CD8-positive, alpha-beta memory T cell (primary cell): ENCODE data around the gene KRTAP2-2. TPM values are rescaled to one million over a fixed set of nuclear protein-coding genes. Genes with fewer than 3 reads are reported as not detected.
"Not testable (repeated sequence)": the region's sequence is repeated elsewhere in the genome, so short reads cannot be mapped to it uniquely, and the experiment has no call there.

Source experiments
- CTCF ChIA-PET: fragments of 350-600 bp; sonication (Branson Sonifier 250); formaldehyde crosslinking; loops from one replicate; lab custom pipeline; 2021; ENCODE audit warnings: antibody characterized with exemption; lab: Charles Lee
- POLR2A ChIA-PET: fragments of 350-600 bp; sonication (Branson Sonifier 250); formaldehyde crosslinking; loops from one replicate; lab custom pipeline; 2021; ENCODE audit warnings: antibody characterized with exemption; lab: Charles Lee
- DNase-seq, 5 donors: peaks; one replicate each; pipeline versions ENCODE4 v3.0.0 to v3.0.0-alpha.2; 2020 to 2022; ENCODE audit warnings: mixed read lengths in 1 of 5
- H3K27ac ChIP-seq: one replicate; pipeline ENCODE4 v1.7.0; 2013; ENCODE audit warnings: low read depth, mild to moderate bottlenecking, low read length, moderate library complexity
- H3K27me3 ChIP-seq: 2 replicates; pipeline ENCODE4 v1.7.0; 2013; ENCODE audit warnings: low read length, mild to moderate bottlenecking; ENCODE audit not compliant: insufficient read depth, poor library complexity, severe bottlenecking
- H3K36me3 ChIP-seq: 2 replicates; pipeline ENCODE4 v1.7.0; 2013; ENCODE audit warnings: mild to moderate bottlenecking, low read length, moderate library complexity; ENCODE audit not compliant: insufficient read depth
- H3K4me1 ChIP-seq: 2 replicates; pipeline ENCODE4 v1.7.0; 2013; ENCODE audit warnings: mild to moderate bottlenecking, low read length, moderate library complexity; ENCODE audit not compliant: insufficient read depth
- H3K4me3 ChIP-seq: 2 replicates; pipeline ENCODE4 v1.7.0; 2013; ENCODE audit warnings: mild to moderate bottlenecking, low read length
- H3K9me3 ChIP-seq: 2 replicates; pipeline ENCODE4 v1.7.0; 2013; ENCODE audit warnings: mild to moderate bottlenecking, low read length
- H3K27ac Mint-ChIP-seq, 8 donors: one replicate each; pipeline ENCODE4 v1.8.0; 2020 to 2021; ENCODE audit warnings: mixed read lengths in 8 of 8, mild to moderate bottlenecking in 6 of 8, inconsistent platforms in 3 of 8, moderate library complexity in 3 of 8
- H3K27me3 Mint-ChIP-seq, 2 donors: one replicate each; pipeline ENCODE4 v1.8.0; 2020 to 2021; ENCODE audit warnings: mixed read lengths in 2 of 2, mild to moderate bottlenecking in 1 of 2, moderate library complexity in 1 of 2
- H3K36me3 Mint-ChIP-seq, 3 donors: one replicate each; pipeline ENCODE4 v1.8.0; 2020 to 2021; ENCODE audit warnings: mixed read lengths in 3 of 3, inconsistent platforms in 1 of 3, mild to moderate bottlenecking in 1 of 3
- H3K4me1 Mint-ChIP-seq, 3 donors: one replicate each; pipeline ENCODE4 v1.8.0; 2020 to 2021; ENCODE audit warnings: mixed read lengths in 3 of 3, inconsistent platforms in 1 of 3, mild to moderate bottlenecking in 1 of 3
- H3K4me3 Mint-ChIP-seq, 7 donors: one replicate each; pipeline ENCODE4 v1.8.0; 2020 to 2021; ENCODE audit warnings: mixed read lengths in 7 of 7, mild to moderate bottlenecking in 6 of 7, moderate library complexity in 4 of 7, inconsistent platforms in 2 of 7
- H3K9me3 Mint-ChIP-seq, 5 donors: one replicate each; pipeline ENCODE4 v1.8.0; 2020 to 2022; ENCODE audit warnings: mixed read lengths in 5 of 5, mild to moderate bottlenecking in 3 of 5, moderate library complexity in 2 of 5, inconsistent platforms in 1 of 5
- polyA plus RNA-seq: library from polyadenylated mRNA; unstranded; fragments of 300-500 nt; fragmentation: Illumina TruSeq; gene quantifications from one replicate; pipeline ENCODE4 v1.2.3, GENCODE V29; 2021
- total RNA-seq, 2 experiments: library from RNA; stranded (reverse); gene quantifications; one replicate each; pipeline ENCODE4 v1.2.3, GENCODE V29; 2021

The KRTAP2-2 gene
- total and polyA plus RNA-seq, 3 experiments from 2014 or later: not detected

- Histone ChIP-seq H3K36me3 (no peaks in the 10 kb centered on the region), H3K9me3 (no peaks in the 10 kb centered on the region), H3K4me3 (no peak overlapping the region), H3K4me1 (no peaks in the 10 kb centered on the region), H3K27ac (no peak overlapping the region), H3K27me3 (no peaks in the 10 kb centered on the region)
- Mint-ChIP-seq H3K27me3 (peaks cover 8% of the 10 kb centered on the region in 2 donors), H3K27ac (no peak overlapping the region), H3K4me1 (peaks cover 0 to 2% (median 0%) of the 10 kb centered on the region in 3 donors), H3K9me3 (no peaks in the 10 kb centered on the region), H3K4me3 (no peak overlapping the region), H3K36me3 (no peaks in the 10 kb centered on the region)
- no peak for DNase-seq
- ChIA-PET CTCF (no interaction called here), POLR2A (no interaction called here)
Measured at GRCh38 chr17:41069031-41069430, 14.0 kb upstream of the KRTAP2-2 start.

GRCh38 chr17:41067281-41067680 lies 12.3 kb upstream of the KRTAP2-2 start:
- no peak for DNase-seq
- Histone ChIP-seq H3K36me3 (no peaks in the 10 kb centered on the region), H3K9me3 (no peaks in the 10 kb centered on the region), H3K27ac (no peak overlapping the region), H3K4me1 (no peaks in the 10 kb centered on the region), H3K4me3 (no peak overlapping the region), H3K27me3 (no peaks in the 10 kb centered on the region)
- Mint-ChIP-seq H3K27me3 (peaks cover 5 to 13% of the 10 kb centered on the region in 2 donors), H3K4me1 (peaks cover 0 to 2% (median 0%) of the 10 kb centered on the region in 3 donors), H3K9me3 (no peaks in the 10 kb centered on the region), H3K4me3 (no peak overlapping the region), H3K27ac (no peak overlapping the region), H3K36me3 (no peaks in the 10 kb centered on the region)
- CTCF ChIA-PET: no interaction called here
- POLR2A ChIA-PET: no interaction called here

GRCh38 chr17:41065829-41066624 lies 11.0 kb upstream of the KRTAP2-2 start, which contains the start of gene KRTAP2-4:
TSS of gene KRTAP2-4 (minus strand) at chr17:41065879. CDS start at chr17:41065845, 34 bp downstream.
- CTCF ChIA-PET: no interaction called here
- Histone ChIP-seq H3K4me1 (no peaks in the 10 kb centered on the region), H3K36me3 (no peaks in the 10 kb centered on the region), H3K27me3 (no peaks in the 10 kb centered on the region), H3K27ac (no peak within 1 kb of the TSS), H3K4me3 (no peak within 1 kb of the TSS), H3K9me3 (no peaks in the 10 kb centered on the region)
- H3K27ac Mint-ChIP-seq: no peak within 1 kb of the TSS
- no peaks in the 10 kb centered on the region for H3K36me3 Mint-ChIP-seq
- DNase-seq: no peak
- H3K9me3 Mint-ChIP-seq: no peaks in the 10 kb centered on the region
- H3K4me3 Mint-ChIP-seq: no peak within 1 kb of the TSS
- POLR2A ChIA-PET: no interaction called here
- H3K4me1 Mint-ChIP-seq: peaks cover 0 to 2% (median 0%) of the 10 kb centered on the region in 3 donors
- peaks cover 13 to 20% of the 10 kb centered on the region in 2 donors for H3K27me3 Mint-ChIP-seq

GRCh38 chr17:41065016-41065689 lies 10.1 kb upstream of the KRTAP2-2 start:
- H3K4me1 ChIP-seq, H3K27ac Mint-ChIP-seq, H3K27ac ChIP-seq, H3K9me3 ChIP-seq, H3K9me3 Mint-ChIP-seq, H3K27me3 ChIP-seq, H3K4me3 Mint-ChIP-seq, H3K4me3 ChIP-seq, DNase-seq, H3K36me3 Mint-ChIP-seq, H3K4me1 Mint-ChIP-seq, CTCF ChIA-PET, H3K36me3 ChIP-seq: not testable (repeated sequence)
- POLR2A ChIA-PET: interaction anchor here (0.6 kb wide), 1 partner anchor 13 kb away, joined by 6 read pairs; no protein-coding TSS in a partner anchor
- peaks cover 20 to 28% of the 10 kb centered on the region in 2 donors for H3K27me3 Mint-ChIP-seq

- no peak for DNase-seq
- no peaks in the 10 kb centered on the region for H3K36me3 ChIP-seq
- Mint-ChIP-seq H3K4me1 (peaks cover 0 to 2% (median 0%) of the 10 kb centered on the region in 3 donors), H3K27ac (no peak overlapping the region), H3K36me3 (no peaks in the 10 kb centered on the region), H3K9me3 (no peaks in the 10 kb centered on the region), H3K27me3 (peaks cover 22 to 34% of the 10 kb centered on the region in 2 donors), H3K4me3 (no peak overlapping the region)
- ChIA-PET CTCF (no interaction called here), POLR2A (no interaction called here)
- H3K27ac ChIP-seq: no peak overlapping the region
- no peak overlapping the region for H3K4me3 ChIP-seq
- H3K9me3 ChIP-seq: no peaks in the 10 kb centered on the region
- H3K27me3 ChIP-seq: no peaks in the 10 kb centered on the region
- H3K4me1 ChIP-seq: no peaks in the 10 kb centered on the region
Measured at GRCh38 chr17:41064301-41064700, 9.3 kb upstream of the KRTAP2-2 start.

- ChIA-PET POLR2A (no interaction called here), CTCF (no interaction called here)
- no peaks in the 10 kb centered on the region for H3K4me1 ChIP-seq
- no peak overlapping the region for H3K27ac ChIP-seq
- Mint-ChIP-seq H3K27ac (no peak overlapping the region), H3K4me1 (no peaks in the 10 kb centered on the region), H3K4me3 (no peak overlapping the region), H3K36me3 (no peaks in the 10 kb centered on the region), H3K9me3 (no peaks in the 10 kb centered on the region), H3K27me3 (peaks cover 25 to 42% of the 10 kb centered on the region in 2 donors)
- no peaks in the 10 kb centered on the region for H3K36me3 ChIP-seq
- no peaks in the 10 kb centered on the region for H3K27me3 ChIP-seq
- H3K4me3 ChIP-seq: no peak overlapping the region
- no peak for DNase-seq
- no peaks in the 10 kb centered on the region for H3K9me3 ChIP-seq
Measured at GRCh38 chr17:41063449-41063848, 8.4 kb upstream of the KRTAP2-2 start.

GRCh38 chr17:41061964-41062363 lies 6.9 kb upstream of the KRTAP2-2 start:
- Histone ChIP-seq H3K9me3 (no peaks in the 10 kb centered on the region), H3K4me3 (no peak overlapping the region), H3K27ac (no peak overlapping the region), H3K4me1 (no peaks in the 10 kb centered on the region), H3K36me3 (no peaks in the 10 kb centered on the region), H3K27me3 (no peaks in the 10 kb centered on the region)
- H3K27ac Mint-ChIP-seq: no peak overlapping the region
- H3K4me1 Mint-ChIP-seq: no peaks in the 10 kb centered on the region
- no peak overlapping the region for H3K4me3 Mint-ChIP-seq
- H3K9me3 Mint-ChIP-seq: peaks cover 0 to 4% (median 0%) of the 10 kb centered on the region in 5 donors
- CTCF ChIA-PET: no interaction called here
- POLR2A ChIA-PET: no interaction called here
- no peak for DNase-seq
- H3K27me3 Mint-ChIP-seq: peaks cover 33 to 52% of the 10 kb centered on the region in 2 donors
- no peaks in the 10 kb centered on the region for H3K36me3 Mint-ChIP-seq

- ChIA-PET CTCF (no interaction called here), POLR2A (interaction anchor here (0.6 kb wide), 1 partner anchor 88 kb away, joined by 3 read pairs; no protein-coding TSS in a partner anchor)
- Histone ChIP-seq H3K36me3 (no peaks in the 10 kb centered on the region), H3K27me3 (no peaks in the 10 kb centered on the region), H3K4me3 (no peak within 1 kb of the TSS), H3K9me3 (no peaks in the 10 kb centered on the region), H3K27ac (no peak within 1 kb of the TSS), H3K4me1 (no peaks in the 10 kb centered on the region)
- Mint-ChIP-seq H3K4me1 (no peaks in the 10 kb centered on the region), H3K9me3 (peaks cover 0 to 4% (median 0%) of the 10 kb centered on the region in 5 donors), H3K36me3 (no peaks in the 10 kb centered on the region), H3K27me3 (peaks cover 33 to 64% of the 10 kb centered on the region in 2 donors), H3K27ac (peak within 1 kb of the TSS in 1 of 8 donors; percentile 16), H3K4me3 (no peak within 1 kb of the TSS)
- DNase-seq: no peak
Measured at GRCh38 chr17:41060052-41060604, 5.1 kb upstream of the KRTAP2-2 start, which contains the start of gene KRTAP2-3. TSS of gene KRTAP2-3 (minus strand) at chr17:41060114. CDS start at chr17:41060050, 64 bp downstream.
